HG03439 (cell line): Measurements from ENCODE around the gene HYAL1.

Experiments
- ATAC-seq: cut with Tn5 transposase; IDR thresholded peaks from one replicate; pipeline ENCODE4 v1.9.1; 2021; ENCODE audit warnings: mild to moderate bottlenecking, moderate library complexity; ENCODE audit not compliant: unreplicated experiment

Gene HYAL1

DNA sequence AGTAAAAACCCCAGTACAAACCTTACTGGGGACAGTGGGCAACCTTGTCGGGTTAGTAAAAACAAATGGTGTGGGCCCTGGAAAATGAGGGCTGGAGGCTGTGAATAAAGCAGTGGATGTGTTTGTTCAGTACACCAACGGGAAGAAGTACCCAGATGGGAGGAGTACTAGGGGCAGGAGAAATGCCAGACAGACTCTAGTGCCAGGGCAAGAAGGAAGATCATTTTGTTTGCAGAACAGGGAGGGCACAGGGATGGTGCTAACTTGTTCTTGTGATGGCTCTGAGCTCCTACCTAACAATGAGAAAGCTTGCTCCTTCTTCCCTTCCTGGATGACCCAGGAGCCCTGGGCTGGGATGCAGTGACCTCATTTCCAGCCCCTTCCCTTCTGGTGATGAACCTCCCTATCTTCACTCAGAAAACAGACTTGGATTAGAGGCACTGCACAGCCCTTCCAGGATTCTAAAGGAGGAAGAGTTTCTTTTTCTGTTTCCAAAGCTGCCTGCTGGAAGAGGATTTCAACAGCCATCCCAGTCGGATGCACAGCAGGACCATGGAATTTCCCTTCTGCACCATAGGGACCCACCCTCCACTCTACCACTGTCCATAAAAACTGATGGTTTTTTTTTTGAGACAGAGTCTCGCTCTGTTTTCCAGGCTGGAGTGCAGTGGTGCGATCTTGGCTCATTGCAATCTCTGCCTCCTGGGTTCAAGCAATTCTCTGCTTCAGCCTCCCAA, 31.1 kb upstream of the HYAL1 start:
- ATAC-seq, result no peak

DNA sequence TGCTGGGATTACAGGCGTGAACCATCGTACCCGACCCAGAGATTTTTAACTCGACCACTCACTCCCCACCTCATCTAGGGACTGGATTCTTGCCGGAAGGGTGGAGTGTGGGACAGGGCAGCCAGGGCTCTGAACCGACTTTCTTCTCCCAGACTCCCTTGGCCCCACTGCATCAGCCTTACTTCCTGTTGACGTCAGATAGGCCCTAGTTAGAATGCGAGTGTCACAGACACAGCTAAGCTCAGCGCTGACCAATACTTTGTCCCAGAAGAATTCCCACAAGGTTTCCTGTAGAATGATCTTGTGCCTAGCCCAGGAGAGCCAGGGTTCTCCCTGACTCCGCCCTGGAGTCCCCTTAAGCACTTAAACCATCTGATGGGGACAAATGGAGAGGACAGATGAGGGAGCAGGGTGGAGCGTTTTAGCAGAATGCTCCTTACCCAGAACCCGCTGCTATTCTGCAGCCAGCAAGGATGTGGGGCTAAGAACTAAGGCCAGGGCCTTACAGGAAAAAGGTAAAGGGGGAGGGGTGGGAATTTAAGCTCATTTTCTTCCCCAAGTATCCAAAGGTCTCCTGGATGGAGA, 30.5 kb upstream of the HYAL1 start:
- no peak for ATAC-seq

DNA sequence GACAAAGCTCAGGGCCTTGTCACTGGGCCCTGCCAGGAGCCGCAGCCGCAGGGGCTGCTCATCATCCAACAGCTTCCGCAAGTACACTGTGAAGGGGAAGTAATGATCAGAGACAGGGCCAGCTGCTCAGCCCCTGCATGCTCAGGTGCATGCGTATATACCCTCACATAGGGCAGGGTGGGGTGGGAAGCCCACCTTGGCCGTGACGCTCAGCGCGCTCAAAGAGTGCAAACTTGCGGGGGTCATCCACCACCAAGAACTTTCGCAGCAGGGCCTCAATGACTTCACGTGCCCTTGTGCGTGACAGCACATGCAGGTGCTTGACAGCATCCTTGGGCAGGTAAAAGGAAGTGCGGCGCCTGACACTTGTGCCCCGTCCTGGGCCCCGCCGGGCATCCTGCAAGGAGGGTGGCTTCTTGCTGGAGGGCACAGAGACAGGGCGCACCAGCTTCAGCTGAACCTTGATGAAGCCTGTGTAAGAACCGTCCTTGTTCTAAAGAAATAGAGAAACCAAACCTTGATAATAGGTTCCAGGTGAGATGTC, 28.1 kb upstream of the HYAL1 start:
- ATAC-seq, result no peak

DNA sequence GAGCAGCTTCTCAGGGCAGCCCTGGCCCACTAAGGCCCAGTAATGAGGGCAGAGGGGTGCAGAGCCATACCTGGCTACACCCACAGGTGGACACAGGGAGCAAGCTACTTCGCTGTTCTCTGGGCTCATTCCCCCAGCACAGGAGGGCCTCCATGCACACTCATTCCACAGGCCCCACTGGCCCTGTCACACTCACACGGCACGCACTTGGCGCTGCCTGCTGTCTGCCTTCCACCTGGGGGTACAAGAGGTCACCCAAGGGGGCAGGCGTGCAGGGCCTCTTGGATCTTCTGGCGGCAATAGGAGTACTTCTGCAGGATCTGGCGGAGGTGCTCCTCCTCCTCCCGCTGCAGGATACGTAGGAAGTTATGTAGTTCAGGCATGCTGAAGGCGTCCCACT, 27.0 kb upstream of the HYAL1 start:
- no peak for ATAC-seq

DNA sequence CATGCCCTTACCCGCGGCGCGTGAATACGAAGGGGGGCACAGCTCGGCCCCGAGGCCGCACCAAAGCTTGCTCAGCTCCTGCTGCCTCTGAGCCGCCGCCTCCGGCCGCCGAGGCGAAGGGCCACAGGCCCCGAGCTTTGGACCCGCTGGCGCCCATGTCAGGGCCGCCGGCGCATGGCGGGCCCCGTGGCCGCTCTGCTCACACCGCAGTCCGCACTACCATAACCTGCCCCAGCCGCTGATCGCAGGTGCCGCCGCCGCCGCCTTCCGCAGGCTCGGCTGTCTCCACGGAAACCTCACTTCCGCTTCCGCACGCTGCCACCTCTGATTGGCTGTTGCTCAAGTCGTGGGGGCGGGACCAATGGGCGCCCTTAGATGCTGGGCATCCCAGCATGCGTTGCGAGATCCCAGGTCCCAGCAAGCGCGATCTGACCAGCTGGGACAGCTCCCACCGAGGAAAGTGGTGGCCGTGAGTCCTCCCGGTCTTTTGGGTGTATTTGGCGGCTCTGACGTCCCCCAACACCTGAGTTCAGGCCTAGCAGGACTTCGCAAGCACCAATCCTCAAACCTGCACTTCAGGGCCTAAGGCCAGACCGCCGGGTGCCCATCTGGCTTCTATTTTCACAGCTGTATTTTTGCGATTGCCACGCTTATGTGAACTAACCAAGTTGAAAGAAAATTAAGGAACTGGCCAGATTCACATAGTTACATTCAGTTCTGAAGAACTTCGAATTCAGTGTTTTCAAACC, 24.7 kb upstream of the HYAL1 start, which contains the start of gene TUSC2:
Gene TUSC2, minus strand, starts transcription at position 281 of the 749 bp plus-strand sequence. Its CDS starts 124 bp downstream, at position 157.
- ATAC-seq, result peak; percentile 76

DNA sequence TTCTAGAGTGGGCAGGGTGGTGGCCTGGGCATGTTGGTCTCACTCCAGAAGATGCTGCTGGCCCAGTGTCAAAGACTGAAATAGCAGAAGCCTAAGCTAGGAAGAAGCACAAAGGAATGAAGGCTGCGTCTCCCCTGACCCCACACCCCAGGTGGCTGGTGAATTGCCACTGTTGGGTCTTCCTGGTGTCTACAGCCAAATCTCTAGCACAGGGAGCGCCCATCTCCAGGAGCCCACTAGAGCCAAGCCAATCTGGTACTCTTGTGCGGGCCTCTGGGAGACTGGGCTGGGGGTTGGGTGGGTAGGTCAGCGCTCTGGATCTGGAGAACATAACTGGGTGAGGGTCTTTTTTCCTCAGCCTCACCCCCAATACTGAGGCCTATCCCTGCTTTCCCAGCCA, 23.8 kb upstream of the HYAL1 start:
- ATAC-seq, result no peak

DNA sequence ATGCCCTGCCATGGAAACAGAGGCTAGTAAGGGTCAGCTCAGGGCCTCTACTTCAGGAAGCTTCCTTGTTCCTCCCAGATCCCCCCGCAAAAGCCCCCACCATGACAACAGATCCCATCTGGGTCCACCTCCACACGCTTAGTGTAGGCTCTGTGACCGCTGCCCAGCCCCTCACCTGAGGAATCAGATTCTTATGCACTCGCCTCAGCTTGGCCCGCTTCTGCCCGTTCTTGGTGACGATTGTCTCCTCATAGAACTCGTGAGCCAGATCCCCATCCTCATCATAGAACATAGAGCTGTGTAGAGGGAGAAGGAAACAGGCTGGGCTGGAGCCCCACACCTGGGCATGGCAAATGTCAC, 22.8 kb upstream of the HYAL1 start:
- no peak for ATAC-seq

DNA sequence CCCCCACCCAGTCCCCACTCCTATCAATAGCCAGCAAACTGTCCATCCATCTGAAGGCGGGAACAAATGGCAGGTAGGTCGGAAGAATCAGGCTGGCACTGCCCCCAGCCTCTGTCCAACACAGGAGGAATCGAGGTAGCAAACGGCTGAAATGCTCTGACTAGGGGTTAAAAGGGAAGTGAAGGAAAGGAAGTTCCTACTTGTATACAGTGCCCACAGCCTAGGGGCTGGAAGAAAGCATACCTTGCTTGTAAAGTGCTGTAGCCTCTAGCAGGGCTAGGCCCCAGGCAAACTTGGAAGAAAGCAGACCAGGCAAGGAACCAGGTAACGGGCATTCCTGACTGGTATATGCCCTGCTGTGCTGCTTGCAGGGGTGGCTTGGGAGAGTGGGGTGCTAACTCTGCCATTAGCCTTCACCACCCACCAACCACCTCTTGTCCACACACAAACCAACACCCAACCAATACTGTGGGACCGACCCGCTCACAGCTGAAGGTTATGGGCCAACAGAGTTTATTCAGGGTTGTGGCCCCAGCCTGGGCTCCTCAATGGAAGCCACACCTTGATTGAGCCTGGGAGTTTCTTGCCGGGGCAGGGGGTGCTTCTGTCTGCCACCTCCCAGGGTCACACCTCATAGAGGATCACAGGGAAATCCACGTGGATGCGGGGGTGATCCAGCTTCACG, 22.3 kb upstream of the HYAL1 start:
- no peak for ATAC-seq

DNA sequence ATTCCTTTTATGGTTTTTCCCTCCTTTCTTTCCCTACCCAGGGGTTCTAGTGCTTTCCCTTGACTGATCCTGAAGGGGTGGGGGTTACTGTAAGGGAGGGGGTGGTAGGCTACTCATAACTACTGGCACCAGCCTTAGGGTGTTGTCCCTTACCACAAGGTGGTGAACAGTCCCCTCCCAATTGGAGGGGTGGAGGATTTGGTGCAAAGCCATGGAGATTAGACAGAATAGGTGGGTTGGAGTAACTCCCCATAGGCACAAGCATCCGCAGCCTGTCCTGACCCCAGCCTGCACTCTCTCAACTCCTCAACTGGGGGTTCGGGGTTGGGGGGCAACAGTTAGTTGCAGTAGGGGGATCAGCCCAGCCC, 21.7 kb upstream of the HYAL1 start:
- ATAC-seq, result no peak

DNA sequence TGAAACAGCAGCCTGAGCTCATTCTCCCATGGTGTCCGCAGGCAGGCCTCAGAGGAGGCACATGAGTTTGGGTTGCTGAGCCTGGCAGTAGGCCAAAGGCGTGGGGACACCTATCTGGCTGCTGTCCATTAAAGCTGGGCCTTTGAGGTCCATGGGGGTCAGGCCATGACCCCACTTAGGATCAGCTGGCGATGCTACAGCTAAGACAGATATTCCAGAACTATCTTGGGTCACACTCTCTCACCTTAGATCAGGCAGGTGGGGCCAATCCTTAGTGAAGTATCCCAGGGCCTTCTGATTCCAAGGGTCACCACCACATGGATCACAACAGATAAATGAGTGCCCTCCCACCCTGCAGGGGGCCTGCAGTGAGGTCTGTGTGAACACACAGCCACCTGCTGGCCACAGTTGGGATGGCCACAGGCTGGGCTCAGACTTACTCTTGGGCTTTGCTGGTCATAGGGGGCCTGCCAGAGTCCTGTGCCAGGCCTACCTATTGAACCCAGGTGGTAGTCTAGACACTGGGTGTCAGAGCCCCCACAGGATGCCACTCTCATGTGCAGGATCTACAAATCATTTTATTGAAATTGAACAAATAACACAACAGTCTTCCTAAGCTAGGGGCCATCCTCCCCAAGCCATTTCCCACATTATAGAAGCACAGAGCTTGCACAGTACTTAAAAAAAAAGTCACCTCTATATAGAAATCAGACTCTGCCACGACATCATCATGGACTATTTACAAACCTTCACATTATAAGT, 21.2 kb upstream of the HYAL1 start:
- no peak for ATAC-seq

DNA sequence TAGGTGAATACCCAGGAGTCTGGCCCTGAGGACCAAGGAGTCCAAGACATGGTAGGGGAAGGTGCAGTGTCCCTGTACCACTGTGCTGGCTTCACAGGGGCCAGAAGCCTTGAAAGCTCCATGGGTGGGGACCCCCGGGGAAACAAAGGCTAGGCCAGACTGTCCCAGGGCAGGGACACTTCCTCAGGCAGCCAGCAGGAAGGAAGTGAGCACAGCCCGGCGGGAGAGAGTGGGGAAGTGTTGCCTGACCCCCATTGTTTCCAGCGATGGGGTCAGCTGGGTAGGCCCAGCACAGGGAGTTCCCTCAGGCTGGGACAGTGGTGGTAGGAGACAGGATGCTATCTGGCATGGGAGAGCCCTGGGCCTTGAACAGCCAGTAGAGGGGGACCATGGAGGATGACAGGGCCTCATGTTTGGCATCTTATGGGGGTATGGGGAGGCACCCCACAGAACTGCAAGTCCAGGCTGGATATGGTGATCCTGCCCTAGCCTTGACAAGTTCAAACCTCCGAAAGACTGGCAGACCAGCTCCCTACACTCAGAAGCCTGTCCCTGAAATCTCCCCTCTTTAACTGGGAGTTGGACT, 20.3 kb upstream of the HYAL1 start:
- ATAC-seq, result no peak

DNA sequence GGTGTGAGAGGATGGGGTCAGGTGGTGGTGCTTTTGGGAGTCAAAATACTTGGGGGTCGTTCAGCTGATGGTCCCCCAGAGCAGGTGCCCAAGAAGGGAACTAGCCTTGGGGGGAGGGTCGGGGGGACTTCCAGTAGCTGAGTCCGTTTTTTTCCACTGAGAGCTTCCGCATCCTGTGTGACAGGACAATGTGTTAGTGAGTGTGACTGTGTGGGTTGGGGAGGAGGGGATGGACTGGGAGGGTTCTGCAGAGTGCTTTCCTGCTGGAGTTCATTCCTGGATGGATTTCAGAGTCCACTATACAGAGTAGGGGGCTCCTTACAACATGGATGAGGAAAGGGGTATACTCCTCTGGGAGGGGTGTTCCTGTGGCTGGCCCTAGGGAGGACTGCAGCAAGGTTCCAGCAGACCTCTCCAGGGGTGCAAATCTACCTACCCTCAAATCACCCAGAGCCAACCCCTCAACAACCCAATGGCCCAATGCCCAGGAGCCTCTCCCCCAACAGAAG, 19.8 kb upstream of the HYAL1 start:
- no peak for ATAC-seq

DNA sequence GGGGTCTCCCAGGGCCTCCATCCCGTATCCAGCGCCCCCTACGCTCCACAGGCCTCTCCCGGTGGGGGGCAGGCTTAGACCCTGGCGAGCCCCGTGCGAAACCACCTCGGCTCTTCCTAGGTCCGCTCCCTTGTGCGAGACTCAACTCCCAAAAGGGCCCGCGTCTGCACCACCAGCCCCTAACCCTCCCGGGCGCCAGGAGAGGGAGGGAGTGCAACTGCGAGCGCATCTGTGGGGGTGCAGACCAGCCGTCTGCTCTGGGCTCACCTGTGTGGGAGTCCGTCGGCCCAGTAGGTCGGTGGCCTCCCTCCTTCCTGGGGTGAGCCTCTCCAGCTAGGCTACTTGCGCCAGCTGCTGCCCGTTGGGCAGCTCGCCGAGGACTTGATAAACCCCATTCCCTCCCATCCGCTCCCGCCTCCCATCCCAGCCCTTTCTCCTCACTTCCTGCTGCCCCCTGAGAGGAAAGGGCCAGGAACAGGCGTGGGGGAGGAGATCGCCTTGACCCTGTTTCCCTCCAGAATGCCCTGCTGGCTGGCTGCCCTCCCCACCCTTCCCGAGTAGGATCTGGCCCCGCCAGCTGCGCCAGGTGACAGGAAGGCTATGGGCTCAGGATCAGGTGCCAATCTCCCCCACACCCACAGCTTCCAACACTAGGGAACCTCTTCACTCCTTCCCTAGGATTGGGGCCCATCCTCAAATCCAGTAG, 19.2 kb upstream of the HYAL1 start, which contains the start of gene HYAL2:
Gene HYAL2, minus strand, starts transcription at position 360 of the 706 bp plus-strand sequence. CDS start 2,256 bp downstream, outside the sequence.
- no peak for ATAC-seq

DNA sequence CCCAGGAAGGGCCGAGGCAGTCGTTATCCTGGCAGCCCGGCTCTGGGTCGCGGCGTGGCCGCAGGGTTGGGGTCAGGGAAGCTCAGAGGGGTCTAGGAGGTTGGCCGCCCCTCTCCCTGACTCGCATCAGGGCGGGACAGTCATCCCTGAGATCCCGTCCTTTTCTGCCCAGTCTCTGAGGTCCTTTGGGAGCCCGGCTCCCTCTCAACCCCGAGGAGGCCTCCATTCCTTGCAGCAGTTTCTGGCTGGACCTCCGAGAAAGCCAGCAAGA, 18.7 kb upstream of the HYAL1 start:
- ATAC-seq, result no peak

DNA sequence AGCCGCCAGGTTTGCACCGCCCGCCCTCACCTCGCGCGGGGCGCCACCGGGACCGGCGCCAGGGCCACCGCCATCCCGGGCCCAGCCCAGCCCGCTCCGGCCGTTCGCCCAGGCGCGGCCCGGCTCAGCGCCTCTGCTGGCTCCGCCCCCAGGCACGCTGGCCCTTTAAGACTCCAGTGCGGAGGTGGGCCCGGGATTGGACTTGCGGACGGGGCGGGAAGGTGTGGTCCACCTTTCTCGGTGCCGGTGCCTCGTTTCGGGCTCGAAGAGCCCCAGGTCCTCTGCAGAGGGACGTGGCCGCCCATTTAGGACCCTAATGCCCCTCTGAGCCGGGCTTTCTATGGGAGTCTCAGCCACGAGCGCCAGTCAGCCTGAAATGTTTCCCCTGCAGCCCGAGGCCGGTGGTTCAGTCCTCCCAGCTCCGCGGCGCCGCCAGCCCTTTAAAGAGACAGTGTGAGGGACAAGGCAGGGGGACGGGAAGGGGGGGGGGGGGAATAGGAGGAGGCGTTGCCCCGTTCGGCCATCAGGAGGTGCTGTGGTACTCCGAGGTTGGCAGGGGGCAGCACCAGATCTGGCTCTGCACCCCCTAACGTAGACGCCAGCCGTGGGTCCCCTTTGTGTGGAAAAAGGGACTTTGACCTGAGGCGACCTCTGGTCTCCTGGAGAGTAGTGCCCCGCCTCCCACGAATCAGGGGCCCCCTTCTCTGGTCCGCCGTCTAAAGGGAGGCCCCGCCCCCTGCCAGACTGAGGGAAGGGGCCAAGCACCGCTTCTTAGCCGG, 18.2 kb upstream of the HYAL1 start:
- ATAC-seq, result peak; percentile 80

DNA sequence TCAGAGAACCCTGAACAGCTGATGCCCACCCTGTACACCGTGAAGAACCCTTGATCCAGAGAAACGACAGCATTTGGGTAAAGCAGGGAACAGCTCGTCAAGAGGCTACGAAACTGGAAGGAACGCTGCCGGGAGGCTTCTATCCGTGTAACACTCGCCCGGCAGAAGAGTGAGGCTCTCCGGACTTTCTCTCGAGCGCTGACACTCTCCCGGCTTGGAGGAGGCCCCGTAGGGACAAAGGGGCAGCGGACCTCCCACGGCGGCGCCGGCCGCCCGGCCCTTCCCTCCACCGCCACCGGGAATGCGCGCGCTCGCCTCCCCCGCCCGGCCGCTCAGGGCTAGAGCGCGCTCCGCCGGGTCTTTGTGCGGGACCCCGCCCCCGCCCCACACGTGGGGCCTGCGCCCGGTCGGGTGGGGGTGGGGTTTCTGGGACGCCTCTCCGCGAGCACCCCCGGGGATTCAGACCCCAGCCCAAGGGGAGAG, 17.5 kb upstream of the HYAL1 start:
- peak; percentile 38 for ATAC-seq

DNA sequence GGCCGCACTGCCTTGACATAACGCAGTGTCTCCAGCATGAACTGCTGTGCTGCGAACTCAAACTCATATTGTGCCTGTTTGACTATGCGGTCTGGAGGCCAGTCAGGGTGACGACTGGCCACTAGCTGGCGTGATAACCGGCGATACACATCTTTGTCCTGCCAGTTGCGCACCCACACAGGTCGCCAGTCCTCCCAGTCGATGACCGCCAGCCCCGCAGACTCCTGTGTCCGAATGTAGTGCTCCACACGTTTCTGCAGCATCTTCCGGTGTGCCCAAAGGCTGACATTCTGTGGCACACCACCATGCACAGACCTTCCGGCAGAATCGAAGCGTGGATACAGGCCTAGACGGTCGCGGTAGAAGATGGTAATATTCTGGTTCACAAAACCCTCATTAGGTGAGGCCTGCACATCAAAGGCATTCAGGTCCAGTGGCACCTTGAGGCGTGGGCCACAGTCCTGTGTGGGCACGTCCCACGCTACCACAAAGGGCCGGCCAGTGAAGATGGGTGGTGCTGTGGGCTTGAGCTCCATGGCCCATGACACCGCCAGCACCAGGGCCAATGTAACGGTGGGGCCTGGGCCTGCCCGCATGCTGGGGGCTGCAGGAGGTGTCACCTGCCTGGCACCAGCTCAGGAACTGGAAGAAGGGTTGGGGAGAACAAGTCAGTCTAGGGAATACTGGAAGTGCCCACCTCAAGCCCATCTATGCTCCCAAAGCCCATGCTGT, 16.7 kb upstream of the HYAL1 start:
- ATAC-seq, result no peak
